Kidney (tissue), 14 donors: ENCODE results near the gene TRAPPC3L. TPM values are rescaled to one million over a fixed set of nuclear protein-coding genes. Genes with fewer than 3 reads are reported as not detected.

Experiments used
- DNase-seq, 5 donors: peaks; one replicate each; pipeline ENCODE4 v3.0.0-alpha.2; 2013 to 2020
- FAIRE-seq: peaks from 2 replicates; lab custom pipeline; 2012; peaks lifted over from hg19 to GRCh38; lab: Jason Lieb, UNC
- H3K27ac ChIP-seq, 2 donors: one replicate each; pipeline ENCODE4 v1.7.0; 2013; ENCODE audit warnings: low read depth in 2 of 2, low read length in 2 of 2, inconsistent platforms in 1 of 2
- H3K27me3 ChIP-seq: one replicate; pipeline ENCODE4 v1.7.1; 2013; ENCODE audit warnings: low read length, inconsistent platforms; ENCODE audit not compliant: control insufficient read depth, insufficient read depth
- H3K36me3 ChIP-seq, 3 donors: one replicate each; pipeline versions ENCODE4 v1.7.0 to v1.7.1; 2013; ENCODE audit warnings: low read length in 3 of 3, control low read depth in 1 of 3, inconsistent platforms in 1 of 3; ENCODE audit not compliant: insufficient read depth in 3 of 3, control insufficient read depth in 2 of 3
- H3K4me1 ChIP-seq, 3 donors: one replicate each; pipeline versions ENCODE4 v1.7.0 to v1.7.1; 2013; ENCODE audit warnings: low read length in 3 of 3, inconsistent platforms in 1 of 3, low read depth in 1 of 3; ENCODE audit not compliant: control insufficient read depth in 2 of 3, insufficient read depth in 2 of 3
- H3K4me3 ChIP-seq, 3 donors: one replicate each; pipeline versions ENCODE4 v1.7.0 to v1.8.1; 2013; ENCODE audit warnings: low read length in 3 of 3, control low read depth in 1 of 3, inconsistent platforms in 1 of 3
- H3K9ac ChIP-seq, 3 donors: one replicate each; pipeline versions ENCODE4 v1.7.0 to v1.7.1; 2013; ENCODE audit warnings: low read length in 3 of 3, control low read depth in 1 of 3, inconsistent platforms in 1 of 3
- H3K9me3 ChIP-seq, 3 donors: one replicate each; pipeline versions ENCODE4 v1.7.0 to v1.7.1; 2013; ENCODE audit warnings: low read length in 3 of 3, control low read depth in 1 of 3, inconsistent platforms in 1 of 3; ENCODE audit not compliant: control insufficient read depth in 2 of 3, insufficient read depth in 1 of 3
- intact Hi-C: fragments of 100-400 bp; cut with DNase I; formaldehyde crosslinking; loops from one replicate; pipeline ENCODE4 v1.11.1; 2022
- polyA plus RNA-seq: library from polyadenylated mRNA; stranded (reverse); fragments of 350-450 nt; fragmentation: Illumina TruSeq; extraction: RNeasy Lipid Tissue Mini Kit (QIAGEN cat#74804); gene quantifications from one replicate; pipeline ENCODE4 v1.2.3, GENCODE V29; 2014; ENCODE audit warnings: low read depth, low replicate concordance; ENCODE audit not compliant: insufficient read depth
- total RNA-seq: library from RNA; stranded (reverse); fragmentation: NEBNext Ultra II Directional; extraction: Animal tissue kit (Norgen Biotek cat#: 25700); gene quantifications from one replicate; pipeline ENCODE4 v1.2.1, GENCODE V29; 2021
- TF ChIP-seq, protein P1 (sequence below): IDR thresholded peaks from 3 replicates; pipeline ENCODE4 v1.5.1; 2012; ENCODE audit warnings: mild to moderate bottlenecking, moderate library complexity, borderline replicate concordance; ENCODE audit not compliant: insufficient read depth; ENCODE audit errors: extremely low read depth
- donor health status: control.
- donor health status: control.
- donor health status: control.
- donor health status: control.
- donor health status: control.
- donor health status: DM: yes; HTN: yes; CAD: no.
- donor health status: Normal renal cell carcinoma (clear cell type).

Gene TRAPPC3L
- total and polyA plus RNA-seq, 2 donors from 2014 or later: not detected

DNA sequence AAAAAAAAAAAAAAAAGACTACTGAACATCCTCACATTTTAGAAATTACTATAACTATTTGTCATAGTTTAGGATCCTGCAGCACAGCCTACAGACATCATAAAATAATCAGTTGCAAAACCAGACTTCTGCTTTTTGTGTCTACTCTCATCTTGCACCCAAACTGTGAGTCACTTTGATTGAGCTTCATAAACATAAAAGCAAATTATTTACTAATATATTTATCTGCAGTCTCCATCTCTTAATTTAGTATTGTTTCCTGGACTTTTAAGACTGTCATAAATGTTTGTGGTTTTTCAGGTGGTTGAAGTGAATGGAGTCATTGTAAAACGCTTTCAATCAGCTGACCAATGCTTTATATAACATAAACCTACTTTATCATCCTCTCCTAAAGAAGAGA is 99.1 kb downstream of the TRAPPC3L start:
- Histone ChIP-seq H3K27me3 (no peaks in the 10 kb centered on the region), H3K27ac (no peak overlapping the region), H3K9ac (no peak overlapping the region), H3K9me3 (no peaks in the 10 kb centered on the region), H3K36me3 (no peaks in the 10 kb centered on the region), H3K4me3 (no peak overlapping the region), H3K4me1 (no peaks in the 10 kb centered on the region)
- DNase-seq (no peak), FAIRE-seq (no peak)
- intact Hi-C loops: no loop called here
- TF ChIP-seq, protein P1, sequence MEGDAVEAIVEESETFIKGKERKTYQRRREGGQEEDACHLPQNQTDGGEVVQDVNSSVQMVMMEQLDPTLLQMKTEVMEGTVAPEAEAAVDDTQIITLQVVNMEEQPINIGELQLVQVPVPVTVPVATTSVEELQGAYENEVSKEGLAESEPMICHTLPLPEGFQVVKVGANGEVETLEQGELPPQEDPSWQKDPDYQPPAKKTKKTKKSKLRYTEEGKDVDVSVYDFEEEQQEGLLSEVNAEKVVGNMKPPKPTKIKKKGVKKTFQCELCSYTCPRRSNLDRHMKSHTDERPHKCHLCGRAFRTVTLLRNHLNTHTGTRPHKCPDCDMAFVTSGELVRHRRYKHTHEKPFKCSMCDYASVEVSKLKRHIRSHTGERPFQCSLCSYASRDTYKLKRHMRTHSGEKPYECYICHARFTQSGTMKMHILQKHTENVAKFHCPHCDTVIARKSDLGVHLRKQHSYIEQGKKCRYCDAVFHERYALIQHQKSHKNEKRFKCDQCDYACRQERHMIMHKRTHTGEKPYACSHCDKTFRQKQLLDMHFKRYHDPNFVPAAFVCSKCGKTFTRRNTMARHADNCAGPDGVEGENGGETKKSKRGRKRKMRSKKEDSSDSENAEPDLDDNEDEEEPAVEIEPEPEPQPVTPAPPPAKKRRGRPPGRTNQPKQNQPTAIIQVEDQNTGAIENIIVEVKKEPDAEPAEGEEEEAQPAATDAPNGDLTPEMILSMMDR: no peak

DNA sequence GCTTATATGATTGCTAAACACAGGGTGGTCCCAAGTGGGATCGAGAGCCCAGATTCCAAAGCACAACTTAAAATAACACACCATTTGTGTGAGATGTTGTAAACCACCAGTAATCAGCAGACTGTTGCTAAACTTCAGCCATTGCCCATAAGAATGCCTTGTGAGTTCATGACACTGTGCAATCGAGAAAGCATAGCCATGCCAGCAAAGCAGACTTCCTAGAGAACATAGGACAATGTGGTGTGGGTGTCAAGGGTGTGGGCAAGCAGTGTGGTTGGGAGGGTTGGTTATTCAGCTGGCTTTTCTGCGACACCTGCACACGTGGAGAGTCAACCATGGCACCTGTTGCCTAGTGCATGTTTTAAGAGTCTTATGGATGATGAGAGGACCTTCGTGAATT is 100.4 kb downstream of the TRAPPC3L start:
- no peaks in the 10 kb centered on the region for H3K4me1 ChIP-seq
- TF ChIP-seq, protein P1: no peak
- FAIRE-seq (no peak), DNase-seq (no peak)
- H3K27me3 ChIP-seq: no peaks in the 10 kb centered on the region
- H3K27ac ChIP-seq: no peak overlapping the region
- H3K4me3 ChIP-seq: no peak overlapping the region
- H3K36me3 ChIP-seq: no peaks in the 10 kb centered on the region
- intact Hi-C loops: no loop called here
- no peak overlapping the region for H3K9ac ChIP-seq
- no peaks in the 10 kb centered on the region for H3K9me3 ChIP-seq

Other genes with a start within 250 kb of the TRAPPC3L start
- gene DSE, start 174.7 kb downstream of the TRAPPC3L start, total RNA-seq: 47.7 TPM
- gene DSE, start 174.7 kb downstream of the TRAPPC3L start, polyA plus RNA-seq: 6.9 TPM
- gene CALHM6, start 84.3 kb downstream of the TRAPPC3L start, total RNA-seq: 8.2 TPM
- 2.4 TPM for gene CALHM6, start 84.3 kb downstream of the TRAPPC3L start, polyA plus RNA-seq
- 1.3 TPM for gene CALHM5, start 34.0 kb downstream of the TRAPPC3L start, total RNA-seq
- gene CALHM5, start 34.0 kb downstream of the TRAPPC3L start, polyA plus RNA-seq: 2.1 TPM
- not detected for gene CALHM4, start 8.1 kb upstream of the TRAPPC3L start, total RNA-seq
- 0.60 TPM for gene CALHM4, start 8.1 kb upstream of the TRAPPC3L start, polyA plus RNA-seq
- 39.3 TPM for gene RWDD1, start 25.8 kb upstream of the TRAPPC3L start, total RNA-seq
- gene RWDD1, start 25.8 kb upstream of the TRAPPC3L start, polyA plus RNA-seq: 84.1 TPM
- gene RSPH4A, start 70.8 kb upstream of the TRAPPC3L start, total RNA-seq: 1.8 TPM
- 0.62 TPM for gene RSPH4A, start 70.8 kb upstream of the TRAPPC3L start, polyA plus RNA-seq
- gene ZUP1, start 123.1 kb upstream of the TRAPPC3L start, total RNA-seq: 11.6 TPM
- 5.8 TPM for gene ZUP1, start 123.1 kb upstream of the TRAPPC3L start, polyA plus RNA-seq
- 18.2 TPM for gene KPNA5, start 135.5 kb upstream of the TRAPPC3L start, total RNA-seq
- gene KPNA5, start 135.5 kb upstream of the TRAPPC3L start, polyA plus RNA-seq: 2.5 TPM
- gene FAM162B, start 220.0 kb upstream of the TRAPPC3L start, total RNA-seq: 4.3 TPM
- 5.8 TPM for gene FAM162B, start 220.0 kb upstream of the TRAPPC3L start, polyA plus RNA-seq